OCI-LY7 (cell line): ENCODE results near the gene LSAMP.

Source experiments
- CTCF ChIP-seq: fragments of 200-600 bp; sonication (generic); conservative IDR thresholded peaks from 2 replicates; pipeline ENCODE4 v1.5.1; 2014; ENCODE audit warnings: mild to moderate bottlenecking, antibody characterized with exemption, low read length, moderate library complexity, mixed read lengths
- EZH2phosphoT487 ChIP-seq: fragments of 200-600 bp; sonication (generic); IDR thresholded peaks from 2 replicates; pipeline ENCODE4 v1.6.1; 2018; ENCODE audit warnings: low read depth, borderline replicate concordance, mild to moderate bottlenecking, mixed run types, antibody characterized with exemption, low read length, moderate library complexity, mixed read lengths

GRCh38 chr3:116240261-116240660 lies 205.0 kb downstream of the LSAMP start:
- TF ChIP-seq CTCF (no peak), EZH2phosphoT487 (no peak)
